Measurements from ENCODE around the gene SUV39H2. TPM values are rescaled to one million over a fixed set of nuclear protein-coding genes. Genes with fewer than 3 reads are reported as not detected.

SUV39H2 gene
- total RNA-seq, 1 donor from 2014 or later: 112 TPM

DNA sequence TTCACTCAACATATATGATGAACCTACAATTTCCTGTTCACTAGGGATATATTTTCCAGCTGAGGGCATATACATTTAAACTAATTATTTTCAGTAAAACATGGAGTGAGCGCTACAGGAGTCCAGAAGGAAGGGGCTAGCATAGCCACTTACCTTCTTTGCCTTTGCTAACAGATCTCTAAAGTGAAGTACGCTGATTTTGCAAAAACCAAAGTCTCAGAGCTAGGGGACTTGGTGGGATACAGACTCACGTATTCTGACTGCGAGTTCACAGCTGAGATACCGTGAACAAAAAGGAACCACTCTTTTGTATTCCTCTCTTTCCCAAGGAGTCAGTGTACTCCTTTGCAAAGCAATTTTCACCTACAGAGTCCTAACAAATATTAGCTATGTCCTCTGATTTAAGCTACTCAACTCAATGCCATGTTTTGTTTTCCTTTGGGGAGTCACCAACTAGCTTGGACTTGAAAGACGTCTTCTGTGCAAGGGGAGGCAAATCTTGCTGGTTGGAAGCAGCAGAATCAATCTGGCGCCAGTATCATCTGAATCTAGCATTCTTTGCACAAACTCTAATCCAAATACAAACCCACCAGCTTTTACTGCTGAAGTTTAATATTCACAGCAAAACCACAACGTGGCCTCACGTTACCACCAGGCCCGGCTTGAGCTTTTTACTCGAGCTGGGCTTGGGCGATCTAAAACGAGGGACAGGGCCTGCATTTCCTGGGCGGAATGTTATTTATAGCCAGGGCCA, 41.5 kb upstream of the SUV39H2 start:
- peak overlapping the region; percentile 97 for H3K27ac Mint-ChIP-seq
- peaks cover 5% of the 10 kb centered on the region for H4K20me1 ChIP-seq (ENCODE audit: low read depth)
- DNase-seq (ENCODE audit: low spot score): peak; percentile 31
- peaks cover 4% of the 10 kb centered on the region for H3K27me3 Mint-ChIP-seq (ENCODE audit: insufficient read depth, low read depth)
- peaks cover 17% of the 10 kb centered on the region for H3K4me1 Mint-ChIP-seq
- peak overlapping the region; percentile 59 for H2AFZ ChIP-seq (replicated peaks)
- no peaks in the 10 kb centered on the region for H3K9me3 ChIP-seq (ENCODE audit: low read depth)
- peak overlapping the region; percentile 64 for H3K9ac ChIP-seq
- TF ChIP-seq EZH2phosphoT487 (IDR thresholded peaks at IDR 0.05): no peak
- TF ChIP-seq, protein P1, sequence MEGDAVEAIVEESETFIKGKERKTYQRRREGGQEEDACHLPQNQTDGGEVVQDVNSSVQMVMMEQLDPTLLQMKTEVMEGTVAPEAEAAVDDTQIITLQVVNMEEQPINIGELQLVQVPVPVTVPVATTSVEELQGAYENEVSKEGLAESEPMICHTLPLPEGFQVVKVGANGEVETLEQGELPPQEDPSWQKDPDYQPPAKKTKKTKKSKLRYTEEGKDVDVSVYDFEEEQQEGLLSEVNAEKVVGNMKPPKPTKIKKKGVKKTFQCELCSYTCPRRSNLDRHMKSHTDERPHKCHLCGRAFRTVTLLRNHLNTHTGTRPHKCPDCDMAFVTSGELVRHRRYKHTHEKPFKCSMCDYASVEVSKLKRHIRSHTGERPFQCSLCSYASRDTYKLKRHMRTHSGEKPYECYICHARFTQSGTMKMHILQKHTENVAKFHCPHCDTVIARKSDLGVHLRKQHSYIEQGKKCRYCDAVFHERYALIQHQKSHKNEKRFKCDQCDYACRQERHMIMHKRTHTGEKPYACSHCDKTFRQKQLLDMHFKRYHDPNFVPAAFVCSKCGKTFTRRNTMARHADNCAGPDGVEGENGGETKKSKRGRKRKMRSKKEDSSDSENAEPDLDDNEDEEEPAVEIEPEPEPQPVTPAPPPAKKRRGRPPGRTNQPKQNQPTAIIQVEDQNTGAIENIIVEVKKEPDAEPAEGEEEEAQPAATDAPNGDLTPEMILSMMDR (IDR thresholded peaks at IDR 0.05): peak; percentile 4
- TF ChIP-seq EZH2 (IDR thresholded peaks at IDR 0.05): no peak
- peaks cover 12% of the 10 kb centered on the region for H3K36me3 Mint-ChIP-seq
- peak overlapping the region; percentile 94 for H3K4me3 ChIP-seq
- peaks cover 10% of the 10 kb centered on the region for H3K36me3 ChIP-seq
- peak overlapping the region; percentile 84 for H3K27ac ChIP-seq
- peaks cover 12% of the 10 kb centered on the region for H3K4me1 ChIP-seq
- peak overlapping the region; percentile 97 for H3K4me3 Mint-ChIP-seq
- H3K9me3 Mint-ChIP-seq: no peaks in the 10 kb centered on the region
- H3K27me3 ChIP-seq: no peaks in the 10 kb centered on the region
- peak overlapping the region; percentile 89 for H3K4me2 ChIP-seq
- H3F3A ChIP-seq (ENCODE audit: low read depth): peaks cover 14% of the 10 kb centered on the region
- peaks cover 41% of the 10 kb centered on the region for H3K79me2 ChIP-seq (ENCODE audit: low read depth)

DNA sequence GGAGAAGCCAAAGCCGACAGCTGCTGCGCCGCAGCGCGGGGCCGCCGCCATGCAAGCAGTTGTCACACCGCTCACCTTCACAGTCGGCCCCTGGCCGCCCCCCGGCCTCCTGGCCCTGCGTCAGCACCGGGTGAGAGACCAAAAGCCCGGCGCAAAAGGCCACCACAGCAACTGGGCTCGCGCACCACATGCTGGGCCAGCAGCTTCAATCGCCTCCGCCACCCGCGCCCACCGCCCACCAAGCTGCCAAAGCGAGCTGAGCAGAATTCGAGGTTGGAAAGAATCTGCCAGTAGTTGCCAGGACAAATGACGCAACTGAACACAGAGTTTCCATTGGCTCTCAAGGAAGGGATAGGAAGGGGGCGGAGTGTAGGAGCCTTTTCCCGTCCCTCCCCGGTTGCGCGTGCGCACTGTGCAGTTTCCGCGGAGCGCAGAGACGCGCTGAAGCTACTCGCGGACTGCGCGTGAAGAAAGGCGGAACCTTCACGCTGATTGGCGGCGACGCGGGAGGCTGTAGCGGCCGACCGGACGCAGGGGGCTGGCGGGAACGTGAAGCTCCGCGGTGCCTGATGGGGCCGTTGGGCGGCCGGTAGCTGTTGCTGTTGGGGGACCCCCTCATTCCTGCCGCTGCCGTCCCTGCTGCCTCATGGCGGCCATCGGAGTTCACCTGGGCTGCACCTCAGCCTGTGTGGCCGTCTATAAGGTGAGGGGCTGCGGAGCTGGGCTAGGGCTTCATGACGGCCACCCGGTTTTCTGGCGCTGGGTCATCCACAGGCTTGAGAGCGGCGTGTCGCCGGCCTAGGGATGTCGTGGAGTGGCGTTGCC, 40.7 kb upstream of the SUV39H2 start, which contains the start of the genes CDNF, HSPA14 and MSANTD7:
CDNF (minus strand) TSS at position 281 of the 825 bp plus-strand sequence; CDS start at position 190, 91 bp downstream.
HSPA14 (plus strand) TSS at position 550 of the 825 bp plus-strand sequence; CDS start at position 647, 97 bp downstream.
MSANTD7 (plus strand) TSS at position 550 of the 825 bp plus-strand sequence. CDS start 3,979 bp downstream, outside the sequence.
- Histone ChIP-seq H2AFZ (replicated peaks) (peak within 1 kb of the TSS; percentile 86), H3K27me3 (no peaks in the 10 kb centered on the region), H3K4me2 (peak within 1 kb of the TSS; percentile 90), H3K4me1 (peaks cover 12% of the 10 kb centered on the region), H3K9me3 (ENCODE audit: low read depth) (no peaks in the 10 kb centered on the region), H3F3A (ENCODE audit: low read depth) (peaks cover 14% of the 10 kb centered on the region), H4K20me1 (ENCODE audit: low read depth) (peaks cover 5% of the 10 kb centered on the region), H3K36me3 (peaks cover 10% of the 10 kb centered on the region), H3K27ac (peak within 1 kb of the TSS; percentile 93), H3K4me3 (peak within 1 kb of the TSS; percentile 94), H3K79me2 (ENCODE audit: low read depth) (peaks cover 46% of the 10 kb centered on the region), H3K9ac (peak within 1 kb of the TSS; percentile 94)
- H3K4me1 Mint-ChIP-seq: peaks cover 17% of the 10 kb centered on the region
- peak within 1 kb of the TSS; percentile 97 for H3K4me3 Mint-ChIP-seq
- TF ChIP-seq EZH2 (IDR thresholded peaks at IDR 0.05) (no peak), EZH2phosphoT487 (IDR thresholded peaks at IDR 0.05) (no peak)
- TF ChIP-seq, protein P1 (IDR thresholded peaks at IDR 0.05): no peak
- DNase-seq (ENCODE audit: low spot score): peak; percentile 100
- H3K9me3 Mint-ChIP-seq: no peaks in the 10 kb centered on the region
- H3K27me3 Mint-ChIP-seq (ENCODE audit: insufficient read depth, low read depth): peaks cover 4% of the 10 kb centered on the region
- H3K36me3 Mint-ChIP-seq: peaks cover 14% of the 10 kb centered on the region
- peak within 1 kb of the TSS; percentile 97 for H3K27ac Mint-ChIP-seq

DNA sequence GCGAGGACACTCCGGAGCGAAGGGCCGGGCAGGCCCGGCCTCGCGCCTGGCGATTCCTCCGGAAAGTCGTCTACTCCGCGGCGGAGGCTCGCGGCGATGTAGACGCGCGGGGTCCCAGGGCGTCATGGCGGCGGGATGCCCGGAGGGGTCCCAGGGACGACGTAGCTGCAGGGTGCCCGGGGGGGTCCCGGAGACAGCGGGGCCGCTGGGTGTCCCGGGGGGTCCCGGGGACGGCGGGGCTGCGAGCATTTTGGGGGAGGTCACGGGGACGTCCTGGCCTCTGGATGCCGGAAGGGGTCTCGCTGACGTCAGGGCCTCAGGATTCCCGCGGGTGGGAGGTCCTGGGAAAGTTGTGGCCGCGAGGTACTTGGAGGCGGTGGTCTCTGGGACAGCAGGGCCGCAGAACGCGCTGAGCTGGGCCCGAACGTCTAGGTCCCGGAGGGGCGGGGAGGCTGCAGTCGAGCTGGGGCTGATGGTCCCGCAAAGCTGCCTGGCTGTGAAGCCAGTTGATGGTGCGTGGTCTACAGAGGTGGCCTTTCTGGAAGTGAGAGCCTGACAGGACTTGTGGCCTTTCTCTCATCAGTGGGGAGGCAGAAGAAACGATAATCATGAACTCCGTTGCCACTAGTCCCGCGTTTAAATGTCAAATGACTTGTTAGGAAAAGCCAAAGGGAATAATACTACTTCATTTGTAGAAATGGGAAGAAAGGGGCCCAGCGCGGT, 39.9 kb upstream of the SUV39H2 start:
- Histone ChIP-seq H4K20me1 (ENCODE audit: low read depth) (peaks cover 5% of the 10 kb centered on the region), H3K9ac (peak overlapping the region; percentile 94), H3K79me2 (ENCODE audit: low read depth) (peaks cover 46% of the 10 kb centered on the region), H3F3A (ENCODE audit: low read depth) (peaks cover 14% of the 10 kb centered on the region), H2AFZ (replicated peaks) (peak overlapping the region; percentile 86), H3K4me3 (peak overlapping the region; percentile 94), H3K36me3 (peaks cover 10% of the 10 kb centered on the region), H3K9me3 (ENCODE audit: low read depth) (no peaks in the 10 kb centered on the region), H3K4me2 (peak overlapping the region; percentile 90), H3K27me3 (no peaks in the 10 kb centered on the region), H3K4me1 (peaks cover 12% of the 10 kb centered on the region), H3K27ac (peak overlapping the region; percentile 93)
- Mint-ChIP-seq H3K27me3 (ENCODE audit: insufficient read depth, low read depth) (peaks cover 4% of the 10 kb centered on the region), H3K4me3 (peak overlapping the region; percentile 97), H3K9me3 (no peaks in the 10 kb centered on the region), H3K36me3 (peaks cover 14% of the 10 kb centered on the region), H3K27ac (peak overlapping the region; percentile 87), H3K4me1 (peaks cover 17% of the 10 kb centered on the region)
- peak; percentile 83 for DNase-seq (ENCODE audit: low spot score)
- TF ChIP-seq EZH2phosphoT487 (IDR thresholded peaks at IDR 0.05) (no peak), EZH2 (IDR thresholded peaks at IDR 0.05) (no peak)
- TF ChIP-seq, protein P1 (IDR thresholded peaks at IDR 0.05): no peak
